Upper lobe of left lung (tissue), 6 donors: ENCODE data around the gene RAD51AP2. TPM values are rescaled to one million over a fixed set of nuclear protein-coding genes. Genes with fewer than 3 reads are reported as not detected.

Experiments used
- ATAC-seq, 2 donors: fragments of 200-7000 bp; cut with Tn5 transposase; one replicate each; pipeline ENCODE4 v1.9.1; 2022; ENCODE audit warnings: mild to moderate bottlenecking in 2 of 2, moderate library complexity in 2 of 2; ENCODE audit not compliant: low FRiP score in 2 of 2
- DNase-seq, 2 donors: peaks; one replicate each; pipeline ENCODE4 v3.0.0-alpha.2; 2019 to 2020
- H3K27ac ChIP-seq, 4 donors: fragments of 200-600 bp; sonication (generic); one replicate each; pipeline ENCODE4 v1.5.1; 2016 to 2019
- H3K27me3 ChIP-seq, 4 donors: fragments of 200-600 bp; sonication (generic); one replicate each; pipeline ENCODE4 v1.5.1; 2017 to 2019
- H3K36me3 ChIP-seq, 4 donors: fragments of 200-600 bp; sonication (generic); one replicate each; pipeline ENCODE4 v1.5.1; 2016 to 2019
- H3K4me1 ChIP-seq, 4 donors: fragments of 200-600 bp; sonication (generic); one replicate each; pipeline ENCODE4 v1.5.1; 2018 to 2019
- H3K4me3 ChIP-seq, 4 donors: fragments of 200-600 bp; sonication (generic); one replicate each; pipeline ENCODE4 v1.5.1; 2017 to 2019; ENCODE audit warnings: mild to moderate bottlenecking in 2 of 4, moderate library complexity in 1 of 4
- H3K9me3 ChIP-seq, 4 donors: fragments of 200-600 bp; sonication (generic); one replicate each; pipeline ENCODE4 v1.5.1; 2018 to 2019
- CTCF ChIP-seq, 6 experiments: fragments of 450-650 bp in 4 of 6; fragments of 200-600 bp in 2 of 6; sonication (generic) in 2 of 6; IDR thresholded peaks; one replicate each; pipeline ENCODE4 v1.5.1; 2016 to 2019; ENCODE audit warnings: antibody characterized with exemption in 6 of 6
- EP300 ChIP-seq, 4 donors: sonication (generic); formaldehyde crosslinking; IDR thresholded peaks; one replicate each; pipeline ENCODE4 v1.5.1; 2017; ENCODE audit warnings: antibody characterized with exemption in 4 of 4, control low read depth in 2 of 4
- POLR2A ChIP-seq, 4 donors: fragments of 450-650 bp; IDR thresholded peaks; one replicate each; pipeline ENCODE4 v1.5.1; 2016 to 2017; ENCODE audit warnings: antibody characterized with exemption in 4 of 4, mild to moderate bottlenecking in 2 of 4
- POLR2AphosphoS5 ChIP-seq, 2 donors: sonication (generic); formaldehyde crosslinking; IDR thresholded peaks; one replicate each; pipeline ENCODE4 v1.5.1; 2017; ENCODE audit warnings: antibody characterized with exemption in 2 of 2
- WGBS, 2 donors: methylation state at CpG; one replicate each; pipeline ENCODE4 v1.1.5; 2017 to 2018; 5-methylcytosine and 5-hydroxymethylcytosine counted together
- total RNA-seq, 6 donors: library from RNA; depleted of rRNA in 4 of 6; stranded (reverse); fragments of >200 nt in 4 of 6; gene quantifications; one replicate each; pipeline versions ENCODE4 v1.1.0 to v1.2.1, GENCODE V29; 2016 to 2021
- donor health status: DM: no; HTN: no; CAD: no; lungs with moderate emphysema.
- donor health status: DM: no; HTN: yes; CAD: no; lungs with severe emphysema.

RAD51AP2 gene
- total RNA-seq, 6 donors from 2014 or later: 0.06 TPM; not detected in 5

GRCh38 chr2:17555150-17555549 lies 36.9 kb upstream of the RAD51AP2 start:
- TF ChIP-seq EP300 (IDR thresholded peaks at IDR 0.05) (no peak), CTCF (IDR thresholded peaks at IDR 0.05) (no peak), POLR2AphosphoS5 (IDR thresholded peaks at IDR 0.05) (no peak), POLR2A (IDR thresholded peaks at IDR 0.05) (no peak)
- Histone ChIP-seq H3K4me1 (no peaks in the 10 kb centered on the region), H3K27me3 (no peaks in the 10 kb centered on the region), H3K4me3 (no peak overlapping the region), H3K9me3 (no peaks in the 10 kb centered on the region), H3K27ac (no peak overlapping the region), H3K36me3 (no peaks in the 10 kb centered on the region)
- ATAC-seq: no peak
- DNase-seq: no peak
- WGBS, 2 donors: 71 to 75% methylated on average over 1 of the region's 1 CpG

- Histone ChIP-seq H3K9me3 (no peaks in the 10 kb centered on the region), H3K36me3 (no peaks in the 10 kb centered on the region), H3K4me3 (no peak overlapping the region), H3K4me1 (no peaks in the 10 kb centered on the region), H3K27me3 (no peaks in the 10 kb centered on the region), H3K27ac (no peak overlapping the region)
- no peak for TF ChIP-seq EP300 (IDR thresholded peaks at IDR 0.05)
- TF ChIP-seq CTCF (IDR thresholded peaks at IDR 0.05): no peak
- no peak for TF ChIP-seq POLR2AphosphoS5 (IDR thresholded peaks at IDR 0.05)
- TF ChIP-seq POLR2A (IDR thresholded peaks at IDR 0.05): no peak
- WGBS, 2 donors: 87 to 92% methylated on average over 2 of the region's 2 CpGs
- no peak for DNase-seq
- ATAC-seq: no peak
Measured at GRCh38 chr2:17550907-17551306, 32.7 kb upstream of the RAD51AP2 start.

GRCh38 chr2:17547737-17548136 lies 29.5 kb upstream of the RAD51AP2 start:
- ATAC-seq (no peak), DNase-seq (no peak)
- H3K27ac ChIP-seq: no peak overlapping the region
- TF ChIP-seq POLR2A (IDR thresholded peaks at IDR 0.05): no peak
- no peak for TF ChIP-seq POLR2AphosphoS5 (IDR thresholded peaks at IDR 0.05)
- no peak for TF ChIP-seq EP300 (IDR thresholded peaks at IDR 0.05)
- no peak for TF ChIP-seq CTCF (IDR thresholded peaks at IDR 0.05)
- no peaks in the 10 kb centered on the region for H3K4me1 ChIP-seq
- peaks cover 0 to 2% (median 0%) of the 10 kb centered on the region in 4 donors for H3K27me3 ChIP-seq
- H3K4me3 ChIP-seq: no peak overlapping the region
- H3K9me3 ChIP-seq: no peaks in the 10 kb centered on the region
- 74 to 75% methylated on average over 5 of the region's 5 CpGs for WGBS, 2 donors
- H3K36me3 ChIP-seq: no peaks in the 10 kb centered on the region

GRCh38 chr2:17547237-17547636 lies 29.0 kb upstream of the RAD51AP2 start:
- no peaks in the 10 kb centered on the region for H3K4me1 ChIP-seq
- no peak overlapping the region for H3K27ac ChIP-seq
- DNase-seq (no peak), ATAC-seq (no peak)
- H3K4me3 ChIP-seq: no peak overlapping the region
- peaks cover 0 to 3% (median 1%) of the 10 kb centered on the region in 4 donors for H3K27me3 ChIP-seq
- no peaks in the 10 kb centered on the region for H3K9me3 ChIP-seq
- no peaks in the 10 kb centered on the region for H3K36me3 ChIP-seq
- TF ChIP-seq POLR2A (IDR thresholded peaks at IDR 0.05) (no peak), POLR2AphosphoS5 (IDR thresholded peaks at IDR 0.05) (no peak), EP300 (IDR thresholded peaks at IDR 0.05) (no peak), CTCF (IDR thresholded peaks at IDR 0.05) (no peak)
- 81 to 84% methylated on average over 2 of the region's 2 CpGs for WGBS, 2 donors
